GM18508 (cell line): ENCODE measurements around the gene RPS16.

Experiments used
- ATAC-seq: cut with Tn5 transposase; IDR thresholded peaks from one replicate; pipeline ENCODE4 v1.9.1; 2021; ENCODE audit warnings: moderate number of reproducible peaks; ENCODE audit not compliant: insufficient read depth, unreplicated experiment

The RPS16 gene

DNA sequence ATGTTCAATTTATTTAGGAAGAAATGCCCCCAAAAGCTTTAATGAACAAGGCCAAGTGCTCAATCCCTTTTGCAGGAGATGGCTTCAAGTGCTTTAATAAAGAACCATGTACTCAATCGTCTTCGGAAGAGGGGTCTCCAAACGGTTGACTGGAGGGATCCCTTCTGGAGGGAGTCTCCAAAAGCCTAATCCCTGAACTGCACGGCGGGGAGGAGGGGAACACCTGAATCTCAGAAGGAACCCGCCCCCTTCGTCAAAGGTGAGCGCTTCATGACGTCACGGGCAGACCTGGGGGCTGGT is 45.3 kb downstream of the RPS16 start:
- ATAC-seq: no peak

DNA sequence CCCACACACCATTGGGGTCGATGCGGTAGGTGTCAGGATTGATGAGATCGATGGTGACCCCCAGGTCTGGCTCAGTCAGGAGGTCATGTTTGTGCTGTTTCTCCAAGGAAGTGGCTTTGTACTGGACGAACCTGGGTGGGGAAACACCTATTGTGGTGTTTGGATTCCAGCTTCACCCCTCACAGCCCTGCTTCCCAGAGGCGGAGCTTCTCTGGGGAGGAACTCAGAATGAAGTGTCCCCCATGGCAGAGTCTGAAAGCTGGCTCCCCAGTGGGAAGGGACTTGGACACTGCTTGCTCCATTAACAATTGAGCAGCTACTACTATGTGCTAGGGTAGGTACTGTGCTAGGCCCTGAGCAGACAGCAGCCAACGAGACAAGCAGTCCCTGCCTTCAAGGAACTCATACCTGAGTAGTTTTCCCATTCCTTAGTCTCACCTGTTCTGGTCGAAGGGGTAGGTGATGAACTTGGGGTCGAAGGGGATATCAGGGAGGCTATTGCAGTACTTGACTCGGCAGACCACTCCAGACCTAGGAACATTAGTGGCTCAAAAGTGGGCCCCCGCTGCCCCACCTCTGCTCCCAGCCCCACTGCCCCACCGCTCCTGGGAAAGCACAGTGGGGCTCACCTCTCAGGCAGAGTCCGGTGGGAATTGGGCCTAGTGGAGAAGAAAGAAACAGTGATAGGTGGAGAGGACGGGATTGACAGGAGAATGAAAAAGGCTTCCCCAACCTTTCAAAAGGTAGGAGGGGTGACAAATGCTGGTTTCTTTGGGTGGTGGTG is 45.9 kb downstream of the RPS16 start:
- ATAC-seq: no peak

- no peak for ATAC-seq
Measured at GRCh38 chr19:39388657-39389056, 47.1 kb downstream of the RPS16 start.

- ATAC-seq: no peak
Measured at GRCh38 chr19:39386557-39386956, 49.2 kb downstream of the RPS16 start.

- ATAC-seq: no peak
Measured at GRCh38 chr19:39385629-39386411, 49.9 kb downstream of the RPS16 start.

DNA sequence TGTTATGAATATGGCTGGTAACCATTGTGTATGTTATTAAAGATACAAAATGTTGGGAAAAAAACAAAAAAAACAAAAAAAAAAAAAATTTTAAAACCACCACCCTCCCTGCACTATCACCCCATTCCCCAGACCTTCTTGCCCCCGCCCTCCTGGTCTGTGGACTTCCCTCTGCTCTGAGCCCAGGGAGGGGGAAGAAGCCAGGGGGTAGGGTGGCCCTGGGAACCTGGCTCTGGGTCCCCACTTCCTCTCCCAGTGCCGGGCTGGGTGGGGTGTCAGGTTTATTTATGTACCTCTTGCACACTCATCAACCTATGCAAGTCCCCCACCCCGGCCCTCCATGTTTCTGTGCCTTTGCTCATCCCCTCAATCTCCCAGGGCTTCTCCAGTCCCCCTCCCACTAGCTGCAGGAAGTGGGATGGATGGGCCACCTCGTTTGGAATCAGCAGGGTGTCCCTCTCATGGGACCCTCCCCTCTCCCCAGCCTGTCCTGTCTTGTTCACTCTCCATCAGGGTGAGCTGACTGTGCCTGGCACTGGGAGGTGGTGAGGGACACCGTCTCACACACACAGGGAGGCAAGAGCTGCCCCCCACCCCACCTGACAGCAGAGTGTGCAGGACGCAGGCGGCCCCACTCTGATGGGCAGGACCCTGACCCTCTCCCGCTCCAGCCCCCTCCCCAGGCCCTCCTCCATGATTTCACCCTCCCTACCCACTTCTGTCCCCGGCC is 50.7 kb downstream of the RPS16 start:
- no peak for ATAC-seq
